Keratinocyte (primary cell): ENCODE data around the gene GBP4. TPM values are rescaled to one million over a fixed set of nuclear protein-coding genes. Genes with fewer than 3 reads are reported as not detected.

Source experiments
- DNase-seq: peaks from one replicate; pipeline ENCODE4 v3.0.0-alpha.2; 2011; ENCODE audit warnings: low read depth, missing footprints, low spot score
- FAIRE-seq: peaks from 2 replicates; lab custom pipeline; 2011; peaks lifted over from hg19 to GRCh38; lab: Jason Lieb, UNC
- H2AFZ ChIP-seq: 2 replicates; pipeline ENCODE4 v1.6.0; 2012; ENCODE audit warnings: low read length, control low read depth, inconsistent platforms; ENCODE audit not compliant: control insufficient read depth
- H3K27ac ChIP-seq: 2 replicates; pipeline ENCODE4 v1.5.1; 2011; ENCODE audit warnings: low read length; ENCODE audit not compliant: control insufficient read depth, insufficient read depth
- H3K27me3 ChIP-seq: 3 replicates; pipeline ENCODE4 v1.6.0; 2011; ENCODE audit warnings: low read length; ENCODE audit not compliant: control insufficient read depth, insufficient read depth; ENCODE audit errors: extremely low read depth
- H3K36me3 ChIP-seq, 2 experiments: 2 replicates in 1 of 2; 3 replicates in 1 of 2; pipeline ENCODE4 v1.5.1; 2011; ENCODE audit warnings: low read length in 2 of 2, mild to moderate bottlenecking in 1 of 2; ENCODE audit not compliant: control insufficient read depth in 2 of 2, insufficient read depth in 2 of 2; ENCODE audit errors: extremely low read depth in 1 of 2
- H3K4me1 ChIP-seq: 3 replicates; pipeline ENCODE4 v1.5.1; 2011; ENCODE audit warnings: low read length; ENCODE audit not compliant: control insufficient read depth, insufficient read depth; ENCODE audit errors: extremely low read depth
- H3K4me2 ChIP-seq: 3 replicates; pipeline ENCODE4 v1.6.0; 2011; ENCODE audit warnings: low read depth, low read length; ENCODE audit not compliant: control insufficient read depth, insufficient read depth; ENCODE audit errors: extremely low read depth
- H3K4me3 ChIP-seq, 3 experiments: fragments of 200-600 bp in 1 of 3; sonication (generic) in 1 of 3; 2 replicates in 2 of 3; 3 replicates in 1 of 3; pipeline ENCODE4 v1.5.1; 2011 to 2016; ENCODE audit warnings: low read length in 3 of 3, mild to moderate bottlenecking in 3 of 3, control low read depth in 2 of 3, inconsistent platforms in 1 of 3, low read depth in 1 of 3, mixed read lengths in 1 of 3, mixed run types in 1 of 3, moderate library complexity in 1 of 3; ENCODE audit not compliant: control insufficient read depth in 2 of 3, insufficient read depth in 2 of 3; ENCODE audit errors: extremely low read depth in 1 of 3
- H3K79me2 ChIP-seq: 2 replicates; pipeline ENCODE4 v1.6.0; 2012; ENCODE audit warnings: low read length; ENCODE audit not compliant: control insufficient read depth, insufficient read depth
- H3K9ac ChIP-seq: 3 replicates; pipeline ENCODE4 v1.6.0; 2011; ENCODE audit warnings: low read length; ENCODE audit not compliant: control insufficient read depth, insufficient read depth; ENCODE audit errors: extremely low read depth
- H3K9me1 ChIP-seq: 3 replicates; pipeline ENCODE4 v1.6.0; 2011; ENCODE audit warnings: low read length; ENCODE audit not compliant: control insufficient read depth, insufficient read depth; ENCODE audit errors: extremely low read depth
- H3K9me3 ChIP-seq: 2 replicates; pipeline ENCODE4 v1.5.1; 2012; ENCODE audit warnings: low read depth, low read length; ENCODE audit not compliant: control insufficient read depth
- H4K20me1 ChIP-seq: 3 replicates; pipeline ENCODE4 v1.6.0; 2011; ENCODE audit warnings: low read length; ENCODE audit not compliant: control insufficient read depth, insufficient read depth; ENCODE audit errors: extremely low read depth
- EZH2 ChIP-seq: IDR thresholded peaks from one replicate; pipeline ENCODE4 v1.6.1; 2012; ENCODE audit warnings: inconsistent platforms, mild to moderate bottlenecking, low read length, moderate library complexity
- dilution Hi-C: fragments of 300-500 bp; cut with MboI; formaldehyde crosslinking; loops from one replicate; pipeline ENCODE4 v1.7.0; 2020; ENCODE audit warnings: low sequenced_read_pairs; ENCODE audit not compliant: extremely low pct_ligation_motif_present
- polyA plus RNA-seq, 5 experiments: library from polyadenylated mRNA; depleted of rRNA in 3 of 5; stranded (reverse) in 3 of 5; stranded (forward) in 1 of 5; unstranded in 1 of 5; fragments of >200 nt; gene quantifications; 1 replicate in 1 of 5; 2 replicates in 3 of 5; 3 replicates in 1 of 5; pipeline versions ENCODE4 v1.2.1 to v1.2.3, GENCODE V29; 2011 to 2012; ENCODE audit warnings: missing spikeins in 2 of 5, low read depth in 1 of 5, low replicate concordance in 1 of 5
- TF ChIP-seq, protein P1 (sequence below), 3 experiments: IDR thresholded peaks in 1 of 3; conservative IDR thresholded peaks in 1 of 3; optimal IDR thresholded peaks in 1 of 3; 2 replicates in 2 of 3; 3 replicates in 1 of 3; pipeline versions ENCODE3 to v1.5.1; 2011; ENCODE audit warnings: low read length in 3 of 3, mild to moderate bottlenecking in 3 of 3, moderate library complexity in 2 of 3, control low read depth in 1 of 3, inconsistent platforms in 1 of 3; ENCODE audit not compliant: insufficient read depth in 2 of 3; ENCODE audit errors: extremely low read depth in 1 of 3

Gene GBP4
- polyA plus RNA-seq, 1 donor (not counting 4 experiments of a cell fraction or from before 2014, with no cell fraction given) = 0.01 TPM

DNA sequence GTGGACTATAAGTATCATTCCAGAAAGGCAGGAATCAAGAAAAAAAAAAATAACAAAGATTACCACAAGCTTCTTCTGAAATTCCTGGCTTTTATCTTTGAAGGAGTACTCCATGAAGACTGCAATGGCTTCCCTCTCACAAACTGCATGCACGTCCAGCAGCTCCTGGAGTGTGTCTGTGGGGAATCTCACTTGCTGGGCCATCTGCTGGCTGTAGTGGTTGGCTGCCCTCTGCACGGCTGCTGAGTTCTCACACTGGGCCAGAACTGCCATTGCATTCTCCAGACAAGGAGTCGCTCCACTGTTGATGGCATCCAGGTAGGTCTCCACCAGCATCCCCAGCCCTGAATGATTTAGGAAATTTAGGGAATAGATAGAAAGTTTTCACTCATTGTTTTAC, 49.5 kb downstream of the GBP4 start:
- no peak for FAIRE-seq
- dilution Hi-C loops = no loop called here
- no peak overlapping the region for H3K27ac ChIP-seq

DNA sequence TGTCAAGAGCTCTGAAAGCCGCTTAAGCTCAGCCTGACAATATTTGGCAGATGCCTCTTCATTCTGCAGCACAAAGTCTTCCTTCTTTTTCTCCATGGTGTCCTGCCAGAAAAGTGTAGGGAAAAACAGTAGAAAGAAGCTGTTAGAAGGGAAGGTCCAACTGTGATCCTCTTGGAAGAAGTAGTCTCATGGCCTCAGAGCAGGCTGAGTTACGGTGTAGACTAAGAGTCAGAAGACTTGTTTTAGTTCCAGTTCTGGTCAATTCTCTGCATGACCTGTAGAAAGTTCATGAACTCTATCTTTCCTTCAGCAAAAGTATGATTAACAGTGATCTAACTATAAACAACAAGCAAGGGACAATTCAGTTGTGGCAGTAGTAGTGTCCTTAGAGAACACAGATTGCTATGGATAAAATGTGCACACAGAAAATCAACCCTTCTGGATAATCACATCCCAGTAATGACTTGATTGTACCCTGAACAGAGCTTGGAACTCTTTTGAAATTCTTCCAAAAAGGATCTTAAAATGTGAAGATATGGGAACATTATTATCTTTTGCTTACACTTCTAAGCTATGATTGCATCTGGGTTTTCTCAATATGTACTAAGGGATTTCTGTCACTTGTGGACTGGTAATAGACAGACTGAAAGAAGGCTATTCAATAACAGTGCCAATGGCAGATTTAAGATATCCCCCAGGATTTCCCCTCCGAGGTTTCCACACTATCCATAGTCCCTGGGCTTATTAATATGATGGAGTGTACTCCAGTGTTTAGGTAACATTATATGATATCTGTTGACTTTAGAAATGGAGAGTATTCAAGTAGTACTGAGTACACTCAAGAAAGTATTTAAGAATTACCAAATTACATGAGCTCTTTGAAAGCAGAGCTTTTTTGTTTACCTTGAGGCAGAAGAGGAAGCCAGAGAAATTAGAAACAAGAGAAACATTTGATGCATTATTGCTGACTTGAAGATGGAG, 50.8 kb downstream of the GBP4 start:
- no peak overlapping the region for H2AFZ ChIP-seq
- no peaks in the 10 kb centered on the region for H3K9me3 ChIP-seq
- dilution Hi-C loops = no loop called here

More for the DNA sequence above, 49.5 kb downstream of the GBP4 start:
- no peaks in the 10 kb centered on the region for H3K4me1 ChIP-seq
- TF ChIP-seq, protein P1, sequence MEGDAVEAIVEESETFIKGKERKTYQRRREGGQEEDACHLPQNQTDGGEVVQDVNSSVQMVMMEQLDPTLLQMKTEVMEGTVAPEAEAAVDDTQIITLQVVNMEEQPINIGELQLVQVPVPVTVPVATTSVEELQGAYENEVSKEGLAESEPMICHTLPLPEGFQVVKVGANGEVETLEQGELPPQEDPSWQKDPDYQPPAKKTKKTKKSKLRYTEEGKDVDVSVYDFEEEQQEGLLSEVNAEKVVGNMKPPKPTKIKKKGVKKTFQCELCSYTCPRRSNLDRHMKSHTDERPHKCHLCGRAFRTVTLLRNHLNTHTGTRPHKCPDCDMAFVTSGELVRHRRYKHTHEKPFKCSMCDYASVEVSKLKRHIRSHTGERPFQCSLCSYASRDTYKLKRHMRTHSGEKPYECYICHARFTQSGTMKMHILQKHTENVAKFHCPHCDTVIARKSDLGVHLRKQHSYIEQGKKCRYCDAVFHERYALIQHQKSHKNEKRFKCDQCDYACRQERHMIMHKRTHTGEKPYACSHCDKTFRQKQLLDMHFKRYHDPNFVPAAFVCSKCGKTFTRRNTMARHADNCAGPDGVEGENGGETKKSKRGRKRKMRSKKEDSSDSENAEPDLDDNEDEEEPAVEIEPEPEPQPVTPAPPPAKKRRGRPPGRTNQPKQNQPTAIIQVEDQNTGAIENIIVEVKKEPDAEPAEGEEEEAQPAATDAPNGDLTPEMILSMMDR (optimal IDR thresholded peaks at IDR 0.05 in 1 of 3, IDR thresholded peaks at IDR 0.05 in 1 of 3, conservative IDR thresholded peaks at IDR 0.05 in 1 of 3; ENCODE audit: extremely low read depth in 1 of 3, insufficient read depth in 2 of 3, low read length in 3 of 3) = peak in 1 of 3 experiments; percentile 34
- TF ChIP-seq EZH2 = no peak
- H3K9me1 ChIP-seq = no peaks in the 10 kb centered on the region
- DNase-seq = no peak
- no peak overlapping the region for H3K4me2 ChIP-seq
- H3K27me3 ChIP-seq = no peaks in the 10 kb centered on the region
- no peaks in the 10 kb centered on the region for H3K36me3 ChIP-seq
- no peak overlapping the region for H2AFZ ChIP-seq
- no peak overlapping the region for H3K4me3 ChIP-seq
- H3K9me3 ChIP-seq = no peaks in the 10 kb centered on the region
- H4K20me1 ChIP-seq = no peaks in the 10 kb centered on the region
- no peak overlapping the region for H3K9ac ChIP-seq
- no peaks in the 10 kb centered on the region for H3K79me2 ChIP-seq

More for the DNA sequence above, 50.8 kb downstream of the GBP4 start:
- Histone ChIP-seq H3K4me2 (no peak overlapping the region), H3K4me1 (no peaks in the 10 kb centered on the region), H4K20me1 (no peaks in the 10 kb centered on the region), H3K27me3 (no peaks in the 10 kb centered on the region), H3K36me3 (no peaks in the 10 kb centered on the region), H3K79me2 (no peaks in the 10 kb centered on the region), H3K4me3 (no peak overlapping the region), H3K9me1 (no peaks in the 10 kb centered on the region), H3K27ac (no peak overlapping the region), H3K9ac (no peak overlapping the region)
- no peak for DNase-seq
- no peak for FAIRE-seq
- TF ChIP-seq, protein P1 (optimal IDR thresholded peaks at IDR 0.05 in 1 of 3, IDR thresholded peaks at IDR 0.05 in 1 of 3, conservative IDR thresholded peaks at IDR 0.05 in 1 of 3; ENCODE audit: extremely low read depth in 1 of 3, insufficient read depth in 2 of 3, low read length in 3 of 3) = no peak
- TF ChIP-seq EZH2 = no peak
